GM19324 (cell line): ENCODE measurements around the gene TMEM255A.

Source experiments
- ATAC-seq: cut with Tn5 transposase; IDR thresholded peaks from one replicate; pipeline ENCODE4 v1.9.1; 2021; ENCODE audit warnings: mild to moderate bottlenecking, moderate library complexity; ENCODE audit not compliant: unreplicated experiment, low FRiP score

The TMEM255A gene

DNA sequence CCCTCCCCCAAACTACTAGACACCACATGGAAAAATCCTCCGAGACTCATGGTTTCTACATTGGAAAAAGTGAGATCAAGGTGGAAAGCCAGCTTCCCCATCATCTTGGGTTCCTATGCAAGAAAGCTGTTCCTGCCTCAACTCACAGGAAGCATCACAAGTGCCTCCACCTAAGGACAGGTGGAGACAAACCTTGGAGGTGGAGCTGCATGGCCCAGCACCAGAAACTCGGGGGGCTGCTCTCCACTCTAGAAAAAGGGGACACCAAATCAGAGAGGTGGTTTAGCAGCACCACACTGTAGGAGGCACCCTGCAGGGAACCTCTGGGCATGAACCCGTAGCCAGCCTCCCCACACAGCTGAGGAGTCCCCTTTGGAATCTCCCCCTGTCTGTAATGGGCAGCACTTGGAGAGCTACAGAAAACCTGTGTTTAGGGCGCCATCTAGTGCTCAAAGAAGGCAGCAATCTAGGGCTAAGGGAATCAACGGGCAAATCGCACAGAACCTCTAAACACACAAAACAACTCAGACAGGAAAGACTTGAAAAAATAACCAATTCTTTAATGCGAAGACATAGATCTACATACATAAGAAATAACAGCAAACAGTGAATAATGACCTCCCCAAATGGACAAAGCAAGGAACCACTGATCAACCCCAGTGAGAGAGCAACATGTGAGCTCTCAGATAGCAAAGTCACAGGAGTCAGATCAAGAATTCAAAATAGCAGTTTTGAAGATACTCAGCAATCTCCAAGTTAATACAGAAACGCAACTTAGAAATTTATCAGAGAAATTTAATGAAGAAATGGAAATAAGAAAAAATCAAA, 97.6 kb downstream of the TMEM255A start:
- no peak for ATAC-seq
